ENCODE results near the gene TSPAN17.
A peak's percentile ranks its signal among the peaks of the same experiment; 100 is the strongest.

Gene TSPAN17

GRCh38 chr5:176642675-176643490 is 4.4 kb upstream of the TSPAN17 start:
- DNase-seq: no peak

DNA sequence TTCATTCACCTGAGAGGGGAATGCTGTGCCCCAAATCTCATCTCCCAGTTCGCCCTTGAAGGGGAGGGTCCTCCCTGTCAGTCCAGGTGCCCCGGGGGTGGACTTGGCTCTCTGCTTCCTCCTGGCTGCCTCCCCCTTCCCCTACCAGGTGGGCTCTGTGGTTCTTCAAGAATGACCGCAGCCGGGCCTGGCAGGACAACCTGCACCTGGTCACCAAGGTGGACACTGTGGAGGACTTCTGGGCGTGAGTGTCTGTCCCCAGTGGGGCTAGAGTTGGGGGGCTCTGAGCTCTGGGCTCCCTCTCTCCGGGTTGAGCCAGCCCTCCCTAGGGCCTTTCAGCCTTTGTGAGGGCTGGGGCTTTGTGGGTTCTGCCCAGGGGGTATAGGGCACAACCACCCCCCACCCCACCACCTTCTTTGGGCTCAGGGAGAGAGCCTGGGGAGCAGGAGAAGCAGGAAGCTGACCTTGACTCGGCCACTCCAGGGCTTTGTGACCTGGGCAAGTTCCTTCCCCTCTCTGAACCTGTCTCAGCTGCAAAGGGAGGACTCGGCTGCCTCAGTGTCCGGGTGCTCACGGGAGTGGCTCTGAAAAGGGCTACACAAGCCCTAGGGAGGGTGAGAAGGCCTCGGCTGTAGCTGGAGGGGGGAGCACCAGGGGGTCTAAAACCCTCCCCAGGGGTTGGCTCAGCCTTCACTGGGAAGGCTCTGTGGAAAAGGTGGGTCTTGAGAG is 3.6 kb upstream of the TSPAN17 start:
- DNase-seq: no peak

DNA sequence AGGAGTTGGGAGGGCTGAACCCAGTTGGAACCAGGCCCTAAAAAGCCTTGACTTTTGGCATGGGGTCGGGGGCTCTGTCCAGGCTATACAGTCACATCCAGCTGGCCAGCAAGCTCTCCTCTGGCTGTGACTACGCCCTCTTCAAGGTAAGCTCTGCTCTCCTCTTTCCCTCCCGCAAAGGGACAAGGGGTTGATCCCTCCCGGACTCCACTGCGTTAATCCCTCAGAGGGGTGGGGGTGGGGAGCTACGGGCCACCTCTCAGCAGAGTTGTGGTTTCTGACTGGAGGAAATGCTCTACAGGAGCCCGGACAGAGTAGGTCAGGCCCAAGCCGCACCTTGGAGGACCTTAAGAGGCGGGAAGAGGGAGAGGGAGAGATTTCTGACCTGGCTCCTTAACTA is 3.0 kb upstream of the TSPAN17 start:
- DNase-seq: no peak

DNA sequence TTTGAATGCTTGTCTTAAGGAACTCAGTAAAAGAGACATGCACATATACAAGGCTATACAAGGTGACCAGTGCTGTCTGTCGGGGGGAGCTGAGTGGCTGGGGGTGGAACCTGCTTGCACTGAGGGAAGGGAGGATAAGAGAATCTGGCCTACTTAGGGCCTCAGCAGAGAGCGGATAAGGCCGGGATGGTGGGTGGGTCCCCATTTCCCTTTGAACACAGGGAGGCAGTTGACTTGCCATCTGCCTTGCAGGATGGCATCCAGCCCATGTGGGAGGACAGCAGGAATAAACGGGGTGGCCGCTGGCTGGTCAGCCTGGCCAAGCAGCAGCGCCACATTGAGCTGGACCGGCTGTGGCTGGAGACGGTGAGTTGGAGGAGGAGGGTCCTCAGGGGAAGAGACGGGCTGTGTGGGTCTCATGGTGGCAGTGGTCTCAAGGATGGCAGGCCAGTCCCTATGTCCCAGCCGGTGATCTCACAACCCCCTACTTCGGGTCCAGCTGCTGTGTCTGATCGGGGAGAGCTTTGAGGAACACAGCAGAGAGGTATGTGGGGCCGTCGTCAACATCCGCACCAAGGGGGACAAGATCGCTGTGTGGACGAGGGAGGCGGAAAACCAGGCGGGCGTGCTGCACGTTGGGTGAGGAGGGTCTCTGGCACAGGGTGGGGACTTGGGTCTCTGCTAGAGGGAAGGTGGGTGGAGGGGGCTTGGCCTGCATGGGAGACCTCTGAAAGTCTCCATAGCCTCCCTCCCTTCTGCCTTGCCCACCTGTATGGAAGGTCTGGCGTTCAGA is 2.2 kb upstream of the TSPAN17 start:
- DNase-seq: no peak

DNA sequence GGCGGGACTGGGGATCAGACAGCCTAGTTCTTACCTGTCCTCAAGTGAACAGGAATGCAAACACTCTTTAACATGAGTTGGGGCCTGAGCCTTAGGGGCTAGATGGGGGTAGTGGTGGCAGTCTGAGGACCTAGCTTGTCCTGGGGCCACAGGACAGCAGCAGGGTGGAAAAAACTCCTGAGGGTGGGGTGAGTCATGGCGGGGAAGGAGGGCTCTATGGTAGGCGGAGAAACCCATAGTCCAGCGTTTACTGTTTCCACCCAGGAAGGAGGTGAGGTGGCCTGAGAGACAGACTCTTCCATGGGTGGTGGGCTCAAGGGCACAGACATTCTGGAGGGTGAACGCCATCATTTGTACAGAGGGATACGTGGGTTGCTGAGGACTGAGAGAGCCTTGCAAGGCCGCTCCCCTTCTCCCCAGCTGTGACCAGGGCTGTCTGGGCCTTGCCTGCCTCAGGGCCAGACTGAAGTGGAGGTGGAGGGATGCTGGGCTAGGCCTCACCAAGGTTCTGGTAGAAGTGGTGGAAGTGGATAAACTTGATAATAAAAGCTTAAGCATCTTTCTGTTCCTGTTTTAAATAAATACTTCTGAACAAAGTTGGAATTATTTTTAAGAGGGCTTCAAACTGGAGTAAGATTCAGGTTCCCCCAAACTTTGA is 1.1 kb upstream of the TSPAN17 start:
- no peak for DNase-seq

- no peak for DNase-seq
These were observed 616 bp upstream of the TSPAN17 start for GRCh38 chr5:176646707-176647029.

DNA sequence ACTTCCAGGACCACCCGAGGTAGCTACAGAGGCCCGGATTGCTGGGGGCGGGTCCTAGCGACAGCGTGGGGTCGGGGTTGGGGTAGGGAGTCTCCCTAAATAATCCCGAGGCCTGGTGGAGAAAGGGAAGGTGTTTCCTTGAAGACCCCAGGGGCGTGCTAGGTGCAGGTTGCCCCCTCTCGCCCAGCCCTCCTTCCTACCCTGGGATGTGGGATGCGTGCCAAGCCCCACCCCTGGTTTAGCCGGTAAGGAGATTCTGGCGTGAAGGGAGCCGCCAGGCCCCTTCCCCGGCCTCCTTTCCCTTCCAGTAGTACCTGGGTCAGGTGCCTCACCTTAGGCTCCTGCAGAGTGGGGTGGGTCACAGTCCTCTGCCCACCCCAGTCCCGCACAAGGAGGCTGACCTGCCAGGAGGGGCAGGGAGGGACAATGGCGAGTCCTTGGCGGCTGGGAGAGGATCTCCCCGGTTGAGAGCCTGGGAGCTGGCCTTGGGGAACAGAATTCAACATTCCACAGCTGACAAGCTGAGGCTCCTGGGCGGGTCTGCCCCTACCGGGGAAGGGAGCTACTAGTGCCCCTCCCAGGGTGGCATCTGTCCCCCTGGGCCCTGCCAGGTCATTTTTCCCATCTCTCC is 674 bp downstream of the TSPAN17 start:
- peak; percentile 25 for DNase-seq

DNA sequence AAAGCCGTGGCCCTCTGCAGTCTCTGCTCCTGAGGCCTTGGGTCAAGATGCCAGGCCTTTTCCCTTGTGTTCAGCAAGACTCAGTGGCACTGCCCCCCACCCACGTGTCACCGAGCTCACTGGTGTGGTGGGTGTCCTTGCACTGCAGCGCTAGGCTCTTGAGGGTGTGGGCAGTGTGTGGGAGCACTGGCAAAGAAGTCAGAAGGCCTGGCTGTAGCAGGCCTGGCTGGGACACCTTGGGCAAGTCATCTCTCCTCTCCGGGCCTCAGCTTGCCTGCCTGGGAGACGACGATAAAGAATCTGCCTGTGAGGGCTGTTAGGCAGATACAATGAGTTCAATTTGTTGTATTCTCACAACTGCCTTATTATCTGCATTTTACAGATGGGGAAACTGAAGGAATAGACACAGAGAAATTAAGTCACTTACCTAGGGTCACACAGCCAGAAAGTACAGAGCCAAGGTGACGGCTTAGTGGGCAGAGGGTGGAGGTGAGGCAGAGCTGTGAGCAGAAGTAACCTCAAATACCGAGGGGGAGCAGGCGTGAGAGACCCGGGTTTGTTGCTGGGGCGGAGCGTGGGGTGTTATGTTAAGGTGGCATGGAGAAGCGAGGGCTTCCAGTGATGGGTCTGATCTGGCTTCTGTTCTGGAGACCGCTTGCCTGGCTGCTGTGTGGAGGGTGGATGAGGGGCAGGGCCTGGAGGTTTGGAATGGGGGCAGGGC is 1.4 kb downstream of the TSPAN17 start:
- no peak for DNase-seq

GRCh38 chr5:176650354-176650884 is 3.1 kb downstream of the TSPAN17 start:
- no peak for DNase-seq

DNA sequence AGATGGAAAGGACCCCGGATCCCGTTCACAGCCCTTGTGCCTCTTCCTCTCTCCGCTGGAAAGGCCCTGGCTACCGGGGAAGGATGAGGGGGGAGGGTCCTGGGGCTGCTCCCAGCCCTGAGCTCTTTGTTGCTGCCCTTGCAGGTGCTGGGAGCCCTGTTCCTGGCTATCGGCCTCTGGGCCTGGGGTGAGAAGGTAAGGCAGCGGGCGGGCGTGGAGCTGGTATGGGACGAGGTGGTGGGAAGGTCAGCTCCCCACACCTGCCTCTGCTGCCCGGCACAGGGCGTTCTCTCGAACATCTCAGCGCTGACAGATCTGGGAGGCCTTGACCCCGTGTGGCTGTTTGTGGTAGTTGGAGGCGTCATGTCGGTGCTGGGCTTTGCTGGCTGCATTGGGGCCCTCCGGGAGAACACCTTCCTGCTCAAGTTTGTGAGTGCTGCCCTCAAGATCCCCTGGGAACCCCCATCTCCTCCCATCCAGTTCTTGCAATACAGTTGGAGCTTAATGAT is 4.2 kb downstream of the TSPAN17 start:
- no peak for DNase-seq

DNA sequence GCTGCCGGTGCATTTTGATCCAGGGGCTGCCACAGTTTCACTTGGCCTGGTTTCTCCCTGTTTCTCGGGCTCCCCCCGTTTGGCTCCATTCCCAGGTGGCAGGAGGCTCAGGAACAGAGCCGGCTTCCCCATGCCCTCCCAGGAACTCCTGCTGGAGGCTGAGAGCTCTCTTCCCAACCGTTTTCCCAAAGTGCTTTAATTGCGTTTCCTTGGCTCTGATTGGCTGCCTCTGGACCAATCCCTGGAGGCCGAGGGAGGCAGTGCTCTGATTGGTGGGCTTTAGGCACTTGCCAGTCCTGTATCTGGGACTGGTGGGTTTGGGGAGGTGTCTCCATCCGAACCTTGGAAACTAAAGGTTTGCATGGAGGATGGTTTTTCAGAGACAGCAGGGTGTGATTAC is 4.9 kb downstream of the TSPAN17 start:
- DNase-seq: peak; percentile 18

DNA sequence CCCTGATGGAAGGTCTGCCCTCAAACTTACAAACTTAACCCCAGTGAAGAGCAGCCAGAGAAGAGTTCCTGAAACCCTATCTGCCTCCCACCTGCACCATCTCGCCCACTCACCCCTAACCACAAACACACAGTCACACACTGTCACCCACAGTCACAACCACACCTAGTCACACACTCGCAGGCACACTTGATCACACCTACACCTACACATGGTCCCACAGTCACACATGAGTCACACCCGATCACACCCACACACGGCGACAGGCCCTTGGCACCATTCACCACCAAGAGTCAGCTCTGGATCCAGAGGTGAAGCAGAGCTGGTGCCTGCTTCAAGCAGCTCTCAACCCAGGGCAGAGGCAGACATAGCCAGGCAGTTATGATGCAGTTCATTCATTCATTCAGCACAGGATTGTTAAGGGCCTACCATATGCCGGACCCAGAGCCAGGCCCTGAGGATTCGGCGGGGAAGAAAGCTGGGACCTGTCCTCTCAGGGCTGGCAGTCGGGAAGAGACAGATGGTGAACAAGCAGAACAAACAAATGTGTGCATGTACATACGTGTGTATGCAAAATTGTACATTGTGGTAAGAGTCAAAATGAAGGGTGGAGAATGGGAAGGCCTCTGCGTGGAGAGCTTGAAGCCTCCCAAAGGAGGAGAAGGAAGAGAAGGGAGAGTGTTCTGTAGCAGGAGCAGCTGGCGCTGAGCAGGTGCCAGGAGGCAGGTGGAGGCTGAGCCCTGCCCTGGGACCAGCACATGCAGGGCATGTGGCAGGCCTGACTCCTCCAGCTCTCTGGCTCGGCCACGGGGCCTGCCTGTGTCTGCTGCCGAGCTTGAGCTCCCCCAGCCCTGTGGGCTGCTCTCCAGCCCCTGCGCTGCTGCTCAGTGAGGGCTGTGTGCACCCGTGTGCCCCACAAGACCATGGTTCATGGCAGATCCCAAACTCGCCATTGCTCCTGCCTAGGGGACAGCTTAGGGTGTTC is 6.4 kb downstream of the TSPAN17 start:
- DNase-seq: no peak

DNA sequence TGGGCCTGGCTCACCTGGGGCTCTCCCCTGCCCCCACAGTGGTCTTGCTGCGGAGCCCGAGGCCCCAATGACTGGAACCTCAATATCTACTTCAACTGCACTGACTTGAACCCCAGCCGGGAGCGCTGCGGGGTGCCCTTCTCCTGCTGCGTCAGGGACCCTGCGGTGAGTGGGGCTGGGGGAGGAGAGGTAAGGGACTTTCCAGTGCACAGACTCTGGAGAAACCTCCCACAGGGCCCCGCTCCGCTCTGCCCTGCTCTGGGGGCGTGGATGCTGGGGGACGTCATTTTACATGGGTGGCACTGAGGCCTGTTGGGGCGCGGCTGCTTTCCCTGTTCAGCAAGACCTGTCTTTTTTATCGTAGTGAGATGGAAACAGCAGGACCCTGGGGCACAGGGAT is 7.6 kb downstream of the TSPAN17 start:
- no peak for DNase-seq

GRCh38 chr5:176656467-176656990 is 9.2 kb downstream of the TSPAN17 start:
- no peak for DNase-seq

DNA sequence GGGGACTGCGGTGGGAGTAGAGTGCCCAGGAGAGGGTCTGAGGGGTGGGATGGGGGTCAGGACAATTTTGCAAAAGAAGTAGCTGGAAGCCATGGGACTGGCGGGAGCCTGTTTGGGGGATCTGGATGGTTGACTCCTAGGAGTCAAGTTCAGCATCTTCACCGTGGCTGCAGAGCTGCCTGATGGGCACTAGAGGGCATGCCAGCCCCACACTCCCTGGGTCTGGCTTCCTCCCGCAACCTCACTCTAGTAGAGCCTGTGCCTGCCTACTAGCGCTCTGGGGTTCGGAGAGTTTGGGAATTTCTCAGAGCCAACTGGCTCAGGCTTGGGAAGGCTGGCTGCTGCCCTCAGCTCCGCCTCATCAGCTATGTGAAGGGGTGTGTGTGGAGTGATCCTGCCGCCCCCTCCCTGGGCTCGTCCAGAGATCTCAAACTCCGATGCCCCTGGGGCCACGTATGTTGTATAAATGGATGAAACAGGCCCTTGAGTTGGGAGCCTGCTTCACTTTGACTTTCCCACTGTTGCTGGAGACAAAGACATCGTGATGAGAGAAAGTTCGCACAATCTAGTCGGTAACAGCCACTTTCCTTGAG is 10.8 kb downstream of the TSPAN17 start:
- DNase-seq: peak; percentile 68

DNA sequence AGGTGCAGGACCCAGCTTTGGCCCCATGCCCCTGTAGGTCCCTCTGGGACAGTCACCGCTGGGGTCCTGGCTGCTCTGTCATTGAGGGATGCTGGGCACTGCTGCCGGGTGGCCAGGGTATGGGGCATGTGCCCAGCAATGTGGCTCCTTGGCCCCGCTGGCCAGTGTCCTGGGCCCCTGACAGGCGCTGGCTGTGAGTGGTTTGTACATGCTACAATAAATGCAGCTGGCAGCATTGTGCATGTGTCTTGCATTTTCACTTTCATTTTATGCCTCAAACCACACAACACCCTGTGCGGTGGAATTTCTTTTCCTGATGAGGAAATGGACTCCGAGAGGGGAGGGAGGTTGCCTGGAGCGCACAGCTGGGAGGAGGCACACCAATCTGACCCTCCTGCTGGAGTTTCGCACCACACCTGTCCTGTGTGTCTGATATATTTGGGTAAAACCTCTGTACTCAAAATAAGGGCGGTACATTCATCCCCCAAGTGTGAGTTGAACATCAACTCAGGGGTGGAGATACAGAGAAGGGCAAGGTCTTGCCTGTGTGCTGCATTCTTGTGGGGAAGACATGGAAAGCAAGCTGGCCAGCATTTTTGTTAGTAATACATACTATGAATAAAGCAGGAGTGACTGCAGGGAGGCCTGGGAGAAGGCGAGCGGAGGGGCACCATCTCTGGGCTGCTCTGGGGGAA is 11.7 kb downstream of the TSPAN17 start:
- peak; percentile 49 for DNase-seq

GRCh38 chr5:176659512-176659839 is 12.2 kb downstream of the TSPAN17 start:
- no peak for DNase-seq

GRCh38 chr5:176659860-176660461 is 12.7 kb downstream of the TSPAN17 start:
- DNase-seq: no peak
